K562 (cell line): ENCODE measurements around the gene ABHD1. TPM values are rescaled to one million over a fixed set of nuclear protein-coding genes. Genes with fewer than 3 reads are reported as not detected.

Experiments
- ATF7 ChIP-seq: fragments of 450-650 bp; IDR thresholded peaks from 2 replicates; pipeline ENCODE4 v1.7.1; 2014; ENCODE audit warnings: mild to moderate bottlenecking, moderate library complexity
- CBX5 ChIP-seq: IDR thresholded peaks from 2 replicates; pipeline ENCODE4 v1.6.1; 2014; ENCODE audit warnings: low read depth, borderline replicate concordance
- DPF2 ChIP-seq: fragments of 450-650 bp; IDR thresholded peaks from 2 replicates; pipeline ENCODE4 v1.6.1; 2016
- FUS ChIP-seq: fragments of 200-400 bp; formaldehyde crosslinking; optimal IDR thresholded peaks from 2 replicates; pipeline ENCODE3; 2017; ENCODE audit warnings: low read depth, low read length
- HCFC1 ChIP-seq: IDR thresholded peaks from 2 replicates; pipeline ENCODE4 v1.6.1; 2012; ENCODE audit warnings: low read depth, low read length, improper control_type of control experiment
- NEUROD1 ChIP-seq: fragments of 150-350 bp; IDR thresholded peaks from 2 replicates; pipeline ENCODE4 v1.6.1; 2014; ENCODE audit warnings: borderline replicate concordance, low read length, low read depth; ENCODE audit not compliant: partially characterized antibody
- PML ChIP-seq: IDR thresholded peaks from 2 replicates; pipeline ENCODE4 v1.6.1; 2012; ENCODE audit warnings: low read length, inconsistent platforms
- SPI1 ChIP-seq: IDR thresholded peaks from 2 replicates; pipeline ENCODE4 v1.6.1; 2011; ENCODE audit warnings: low read depth, low read length, control low read depth, borderline replicate concordance
- USF2 ChIP-seq: sonication (generic); formaldehyde crosslinking; IDR thresholded peaks from 2 replicates; pipeline ENCODE4 v1.5.0; 2020; ENCODE audit warnings: missing genetic modification reagents
- ZNF24 ChIP-seq: fragments of 450-650 bp; IDR thresholded peaks from 2 replicates; pipeline ENCODE4 v1.6.1; 2016
- ZNF318 ChIP-seq, 2 experiments: fragments of 450-650 bp; IDR thresholded peaks; 2 replicates each; pipeline ENCODE4 v1.6.1; 2016; ENCODE audit warnings: mild to moderate bottlenecking in 2 of 2, borderline replicate concordance in 1 of 2, low read depth in 1 of 2, moderate library complexity in 1 of 2
- polyA plus RNA-seq, 8 experiments: library from polyadenylated mRNA; depleted of rRNA in 4 of 8; stranded (reverse) in 5 of 8; unstranded in 3 of 8; fragments of >200 nt; fragmentation: Nextera tagmentation in 2 of 8; fragmentation: Illumina TruSeq in 1 of 8; extraction: Ambion mirVana in 2 of 8; extraction: Trizol in 1 of 8; gene quantifications; 2 replicates each; pipeline versions ENCODE4 v1.2.1 to v1.2.3, GENCODE V29; 2011 to 2014; ENCODE audit warnings: inconsistent platforms in 1 of 8, missing spikeins in 1 of 8
- total RNA-seq, 7 experiments: library from RNA; depleted of rRNA in 6 of 7; stranded (reverse); fragments of >200 nt in 6 of 7; fragmentation: Illumina TruSeq in 2 of 7; extraction: Trizol in 2 of 7; gene quantifications; 2 replicates each; pipeline versions ENCODE4 v1.2.1 to v1.2.3, GENCODE V29; 2011 to 2021; ENCODE audit warnings: low replicate concordance in 1 of 7

The ABHD1 gene
- total and polyA plus RNA-seq, 9 of the 15 experiments (the other 6 are each of a cell fraction or from before 2014, with no cell fraction given), result 0.10 to 0.16 (median 0.11) TPM; not detected in 5

GRCh38 chr2:27133905-27134780 is 10.5 kb downstream of the ABHD1 start, which contains the start of gene PREB (continued):
- TF ChIP-seq ZNF318 (IDR thresholded peaks at IDR 0.05; ENCODE audit: borderline replicate concordance in 1 of 2, low read depth in 1 of 2) (no peak), ATF7 (peak; percentile 76; the same call in 1 of the 2 replicates), USF2 (CRISPR knock-in tag) (no peak), PML (peak; percentile 67; the same call in 1 of the 2 replicates), ZNF24 (no peak), FUS (peak; percentile 54), HCFC1 (peak; percentile 83), SPI1 (no peak), DPF2 (no peak), NEUROD1 (no peak), CBX5 (no peak)
